H1 (cell line): ENCODE results near the gene SLC34A1. TPM values are rescaled to one million over a fixed set of nuclear protein-coding genes. Genes with fewer than 3 reads are reported as not detected.

Source experiments
- BACH1 ChIP-seq: IDR thresholded peaks from 2 replicates; pipeline ENCODE4 v1.6.1; 2012; ENCODE audit warnings: low read length, improper control_type of control experiment
- CHD7 ChIP-seq: fragments of 300-600 bp; sonication (generic); IDR thresholded peaks from 2 replicates; pipeline ENCODE4 v1.7.1; 2012; ENCODE audit warnings: low read length, moderate library complexity, mild to moderate bottlenecking, inconsistent platforms; ENCODE audit not compliant: insufficient replicate concordance
- CREB1 ChIP-seq: IDR thresholded peaks from 2 replicates; pipeline ENCODE4 v1.6.1; 2012; ENCODE audit warnings: inconsistent platforms
- CTCF ChIP-seq, 3 experiments: IDR thresholded peaks; 1 replicate in 2 of 3; 2 replicates in 1 of 3; pipeline versions ENCODE4 v1.5.1 to v1.6.1; 2011; ENCODE audit warnings: low read length in 3 of 3, mild to moderate bottlenecking in 3 of 3, inconsistent platforms in 2 of 3, low read depth in 1 of 3, moderate library complexity in 1 of 3; ENCODE audit not compliant: insufficient read depth in 1 of 3; ENCODE audit errors: control extremely low read depth in 1 of 3
- EZH2 ChIP-seq: fragments of 200-600 bp; sonication (generic); IDR thresholded peaks from 2 replicates; pipeline ENCODE4 v1.7.1; 2012; ENCODE audit warnings: low read depth, mild to moderate bottlenecking, moderate library complexity, low read length, inconsistent platforms; ENCODE audit not compliant: severe bottlenecking
- SIX5 ChIP-seq: IDR thresholded peaks from 2 replicates; pipeline ENCODE4 v1.6.1; 2011; ENCODE audit warnings: mild to moderate bottlenecking, low read depth, low read length
- YY1 ChIP-seq: IDR thresholded peaks from 2 replicates; pipeline ENCODE4 v1.6.1; 2011; ENCODE audit warnings: low read depth, mild to moderate bottlenecking, low read length
- ZNF274 ChIP-seq: IDR thresholded peaks from 2 replicates; pipeline ENCODE4 v1.7.0; 2012; ENCODE audit warnings: low read length, borderline replicate concordance; ENCODE audit errors: extremely low read depth
- polyA plus RNA-seq, 7 experiments: library from polyadenylated mRNA; depleted of rRNA in 3 of 7; stranded (reverse) in 5 of 7; unstranded in 2 of 7; fragments of >200 nt in 5 of 7; fragments of 200-250 nt in 2 of 7; gene quantifications; 1 replicate in 5 of 7; 2 replicates in 1 of 7; 4 replicates in 1 of 7; pipeline versions ENCODE4 v1.2.1 to v1.2.3, GENCODE V29; 2011 to 2013; ENCODE audit warnings: missing spikeins in 2 of 7, mixed read lengths in 2 of 7
- total RNA-seq: library from RNA; stranded (reverse); fragmentation: NEBNext Ultra II Directional; extraction: Animal tissue kit (Norgen Biotek cat#: 25700); gene quantifications from 2 replicates; pipeline ENCODE4 v1.2.1, GENCODE V29; 2021

SLC34A1 gene
- total and polyA plus RNA-seq, 2 of the 8 experiments (the other 6 are each of a cell fraction or from before 2014, with no cell fraction given), result not detected

- TF ChIP-seq SIX5 (no peak; the same call in 1 of the 2 replicates), YY1 (no peak), CHD7 (no peak), CREB1 (peak; percentile 80), EZH2 (no peak), CTCF (IDR thresholded peaks at IDR 0.05; ENCODE audit: control extremely low read depth in 1 of 3, insufficient read depth in 1 of 3, low read depth in 1 of 3, low read length in 3 of 3) (no peak), BACH1 (0 out of 2 replicates have a peak, but pooled peaks have one; percentile 30), ZNF274 (no peak)
Measured at GRCh38 chr5:177425801-177426565, 41.7 kb downstream of the SLC34A1 start (continued).
